GM18505 (cell line): ENCODE results near the gene SMCHD1.

Experiments used
- ATAC-seq: cut with Tn5 transposase; IDR thresholded peaks from one replicate; pipeline ENCODE4 v1.9.1; 2021; ENCODE audit not compliant: unreplicated experiment
- POLR2A ChIP-seq: IDR thresholded peaks from 4 replicates; pipeline ENCODE4 v1.6.1; 2011; ENCODE audit warnings: borderline replicate concordance; ENCODE audit not compliant: insufficient read depth, insufficient read length; ENCODE audit errors: extremely low read depth

SMCHD1 gene

DNA sequence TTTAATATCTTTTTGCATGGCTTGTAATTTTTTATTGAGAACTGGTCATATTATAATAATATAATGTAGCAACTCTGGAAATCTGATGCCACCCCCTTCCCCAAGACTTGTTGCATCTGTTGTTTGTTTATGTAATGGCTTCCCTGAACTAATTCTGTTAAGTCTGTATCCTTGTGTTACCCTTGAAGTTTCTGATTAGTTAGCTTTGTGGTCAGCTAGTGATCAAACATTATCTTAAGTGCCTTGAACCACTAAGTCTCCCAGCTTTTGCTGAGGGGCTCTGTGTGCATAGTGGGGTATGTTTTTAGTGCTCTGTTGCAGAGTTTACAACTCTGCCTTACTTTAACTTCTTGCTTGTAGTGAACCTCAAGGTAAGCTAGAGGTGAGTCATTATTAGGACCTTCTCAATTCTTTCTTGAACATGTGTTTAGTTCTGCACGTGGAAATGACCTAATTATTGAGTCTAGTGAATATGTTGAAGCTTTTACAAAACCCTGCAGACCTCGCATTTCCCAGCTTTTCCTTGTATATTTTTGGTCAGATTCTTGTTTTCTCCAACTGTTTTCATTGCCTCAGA is 24.8 kb downstream of the SMCHD1 start:
- ATAC-seq: no peak
- TF ChIP-seq POLR2A: no peak

DNA sequence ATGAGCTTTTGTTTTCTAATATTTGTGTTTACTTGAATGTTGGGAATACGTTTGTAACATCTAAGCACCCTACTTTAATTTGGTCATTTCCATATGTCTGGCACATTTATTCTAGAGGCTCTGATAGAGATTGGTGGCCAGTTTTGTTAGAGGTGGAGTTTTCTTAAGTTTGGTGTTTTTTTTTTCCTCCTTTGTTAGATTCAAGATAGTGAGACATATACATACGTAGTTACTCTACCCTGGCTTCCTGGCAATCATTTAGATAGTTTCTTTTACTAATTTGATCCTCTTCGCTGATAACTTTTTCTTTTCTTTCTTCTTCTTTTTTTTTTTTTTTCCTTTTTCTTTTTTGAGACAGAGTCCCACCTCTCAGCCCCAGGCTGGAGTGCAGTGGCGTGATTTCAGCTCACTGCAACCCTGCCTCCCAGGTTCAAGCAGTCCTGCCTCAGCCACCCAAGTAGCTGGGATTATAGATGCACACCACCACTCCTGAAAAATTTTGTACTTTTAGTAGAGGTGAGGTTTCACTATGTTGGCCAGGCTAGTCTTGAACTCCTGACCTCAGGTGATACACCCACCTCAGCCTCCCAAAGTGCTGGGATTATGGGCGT is 26.6 kb downstream of the SMCHD1 start:
- TF ChIP-seq POLR2A: no peak

DNA sequence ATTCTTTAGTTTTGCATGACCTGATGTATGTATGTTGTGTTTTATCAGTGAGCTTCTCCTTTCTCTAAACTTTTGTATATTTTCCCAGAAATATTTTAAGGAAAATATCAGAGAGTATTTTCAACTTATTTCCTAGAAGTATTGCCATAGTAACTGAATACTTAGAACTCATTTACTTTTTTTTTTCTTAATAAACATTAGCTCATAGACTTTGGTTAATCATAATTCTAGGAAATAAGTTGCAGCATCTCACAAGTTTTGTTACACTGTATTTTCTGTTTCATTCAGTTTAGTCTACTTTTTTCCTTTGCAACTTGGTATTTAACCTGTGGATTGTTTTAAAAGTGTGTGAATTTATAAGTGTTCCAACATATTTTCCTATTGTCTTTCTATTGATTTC is 27.5 kb downstream of the SMCHD1 start:
- no peak for ATAC-seq
- TF ChIP-seq POLR2A: no peak

More for the DNA sequence above, 26.6 kb downstream of the SMCHD1 start:
- ATAC-seq: no peak

GRCh38 chr18:2686349-2686968 is 30.9 kb downstream of the SMCHD1 start:
- ATAC-seq: no peak
- TF ChIP-seq POLR2A: no peak

DNA sequence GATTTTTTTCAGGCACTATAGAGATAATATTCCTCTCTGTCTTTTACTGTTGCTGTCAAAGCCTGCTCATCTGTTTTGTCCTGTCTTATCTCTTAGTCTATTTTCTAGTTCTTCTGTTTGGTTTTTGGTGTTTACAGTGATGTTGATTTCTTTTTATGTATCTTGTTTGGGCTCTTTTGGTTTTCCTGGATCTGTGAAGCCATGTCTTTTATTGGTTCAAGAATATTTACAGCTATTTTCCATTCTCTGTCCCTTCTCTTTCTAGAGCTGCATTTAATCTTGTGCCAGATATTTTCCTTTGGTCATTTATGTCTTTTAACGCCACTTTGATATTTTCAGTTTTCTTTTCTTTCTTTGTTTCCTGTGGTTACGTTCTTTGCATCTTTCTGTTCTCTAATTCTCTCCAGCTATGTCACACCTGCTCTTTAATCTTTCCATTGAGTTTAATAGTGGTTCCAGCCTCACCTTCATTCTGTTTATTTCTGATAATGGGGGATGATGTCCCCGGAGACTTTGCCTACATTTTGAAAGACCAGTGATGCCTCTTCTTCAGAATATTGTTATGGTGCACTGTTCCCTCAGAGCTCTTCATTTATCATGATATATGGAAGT is 32.0 kb downstream of the SMCHD1 start:
- no peak for TF ChIP-seq POLR2A
- ATAC-seq: no peak

GRCh38 chr18:2692508-2692907 is 37.0 kb downstream of the SMCHD1 start:
- no peak for ATAC-seq

DNA sequence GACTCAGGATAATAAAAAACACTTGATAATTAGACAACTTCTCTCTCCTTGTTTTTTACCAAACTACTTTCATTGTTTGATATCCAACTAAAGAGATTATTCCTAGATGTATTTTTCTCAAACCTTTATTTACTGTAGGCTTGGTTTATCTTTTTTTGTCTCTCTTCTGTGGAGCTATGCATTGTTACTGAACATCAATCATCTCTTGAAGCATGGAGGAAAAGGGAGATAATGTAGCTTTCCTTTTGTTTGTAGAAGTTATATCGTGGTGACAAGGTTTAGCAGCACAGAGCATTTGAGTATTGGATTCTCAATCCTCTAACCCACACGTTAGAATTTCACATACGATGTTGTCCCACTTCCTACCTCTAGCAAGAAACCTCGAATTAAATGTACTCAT is 41.7 kb downstream of the SMCHD1 start:
- TF ChIP-seq POLR2A: no peak
- ATAC-seq: no peak

More at GRCh38 chr18:2692508-2692907, 37.0 kb downstream of the SMCHD1 start:
- no peak for TF ChIP-seq POLR2A

DNA sequence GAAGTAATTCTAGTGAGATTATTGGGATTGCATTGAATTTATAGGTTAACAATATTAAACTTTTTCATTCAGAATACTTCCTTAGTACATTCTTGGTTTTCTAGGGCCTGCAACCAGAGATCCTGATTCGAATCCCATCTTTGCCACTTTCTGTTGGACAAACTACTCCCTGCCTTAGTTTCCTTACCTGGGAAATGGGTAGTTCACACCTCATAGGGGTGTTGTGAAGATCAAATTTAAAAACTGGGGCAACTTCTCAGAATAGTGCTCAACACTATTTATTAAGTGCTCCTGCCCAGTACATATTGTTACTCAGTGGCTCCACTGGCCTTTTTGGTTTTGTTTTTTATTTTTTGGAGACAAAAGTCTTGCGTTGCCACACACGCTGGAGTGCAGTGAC is 43.5 kb downstream of the SMCHD1 start:
- ATAC-seq: no peak
- no peak for TF ChIP-seq POLR2A

- TF ChIP-seq POLR2A: no peak
- no peak for ATAC-seq
Observed at GRCh38 chr18:2704541-2704940, 49.0 kb downstream of the SMCHD1 start.

DNA sequence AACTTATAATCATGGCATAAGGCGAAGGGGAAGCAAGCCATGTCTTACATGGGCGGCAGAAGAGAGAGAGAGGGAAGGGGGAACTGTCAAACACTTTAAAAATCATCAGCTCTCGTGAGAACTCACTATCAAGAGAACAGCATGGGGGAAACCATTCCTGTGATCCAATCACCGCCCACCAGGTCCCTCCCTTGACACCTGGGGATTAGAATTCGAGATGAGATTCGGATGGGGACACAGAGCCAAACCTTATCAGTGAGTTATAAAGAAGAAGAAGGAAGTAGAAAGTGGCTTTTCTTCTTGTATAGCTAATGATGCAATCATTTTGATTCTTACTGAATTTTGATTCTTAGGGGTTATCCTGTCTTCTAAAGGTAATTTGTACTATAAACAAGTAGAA is 51.4 kb downstream of the SMCHD1 start:
- TF ChIP-seq POLR2A: no peak
- no peak for ATAC-seq

DNA sequence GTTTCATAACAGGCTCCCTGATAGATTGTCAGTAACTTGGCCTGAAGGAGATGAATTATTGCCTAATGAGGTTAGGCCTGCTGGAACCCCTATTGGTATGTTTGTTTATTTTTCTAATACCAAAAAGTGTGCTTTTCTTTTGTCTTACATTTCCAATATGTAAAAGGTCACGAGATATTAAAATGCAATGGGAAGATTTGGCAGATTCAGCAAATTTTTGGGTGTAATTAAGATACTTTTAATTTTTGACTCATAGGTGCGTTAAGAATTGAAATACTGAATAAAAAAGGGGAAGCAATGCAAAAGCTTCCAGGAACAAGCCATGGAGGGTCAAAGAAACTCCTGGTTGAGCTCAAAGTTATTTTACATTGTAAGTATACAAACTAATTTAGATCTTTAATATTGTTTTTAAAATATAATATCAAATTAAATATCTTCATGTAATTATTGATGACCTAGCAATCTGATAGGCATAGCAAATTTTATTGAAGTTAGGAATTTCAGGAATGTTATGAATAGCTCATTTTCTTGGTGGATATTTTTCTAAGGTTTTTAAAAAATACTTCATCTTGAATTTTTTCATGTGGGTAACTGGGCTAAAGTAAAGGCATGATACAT is 52.1 kb downstream of the SMCHD1 start:
- no peak for ATAC-seq
- no peak for TF ChIP-seq POLR2A

DNA sequence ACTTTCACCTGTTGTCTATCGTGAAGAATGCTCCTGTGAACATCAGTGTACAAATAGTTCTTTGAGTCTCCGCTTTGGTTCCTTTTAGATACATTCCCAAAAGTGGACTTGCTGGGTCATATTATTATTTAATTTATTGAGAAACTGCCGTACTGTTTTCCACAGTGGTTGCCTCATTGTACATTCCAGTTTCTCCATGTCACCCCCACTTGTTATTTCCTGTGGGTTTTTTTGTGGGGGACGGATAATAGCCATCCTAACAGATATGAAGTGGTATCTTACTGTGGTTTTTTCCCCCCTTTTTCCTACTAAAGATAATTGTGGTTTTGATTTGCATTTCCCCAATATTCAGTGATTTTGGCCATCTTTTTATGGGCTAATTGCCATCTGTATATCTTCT is 53.8 kb downstream of the SMCHD1 start:
- no peak for TF ChIP-seq POLR2A
- no peak for ATAC-seq

DNA sequence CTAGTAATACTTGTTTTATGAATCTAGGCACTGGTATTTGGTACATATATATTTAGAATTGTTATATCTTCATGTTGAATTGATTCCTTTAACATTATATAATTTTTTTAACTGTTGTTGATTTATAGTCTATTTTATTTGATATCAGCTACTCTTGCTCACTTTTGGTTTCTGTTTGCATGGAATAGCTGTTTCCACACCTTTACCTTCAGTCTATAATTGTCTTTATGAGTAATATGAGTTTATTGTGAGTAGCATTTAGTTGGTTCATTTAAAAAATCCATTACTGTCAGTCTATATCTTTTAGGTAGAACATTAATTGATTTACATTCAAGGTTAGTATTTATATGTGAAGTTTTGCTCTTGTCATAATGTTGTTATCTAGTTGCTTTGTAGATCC is 58.6 kb downstream of the SMCHD1 start:
- ATAC-seq: no peak
- no peak for TF ChIP-seq POLR2A
